Measurements from ENCODE around the gene RPS6KA2. TPM values are rescaled to one million over a fixed set of nuclear protein-coding genes. Genes with fewer than 3 reads are reported as not detected.

Gene RPS6KA2
- total and polyA plus RNA-seq, 2 experiments from 2014 or later: 45.1 to 49.0 TPM

DNA sequence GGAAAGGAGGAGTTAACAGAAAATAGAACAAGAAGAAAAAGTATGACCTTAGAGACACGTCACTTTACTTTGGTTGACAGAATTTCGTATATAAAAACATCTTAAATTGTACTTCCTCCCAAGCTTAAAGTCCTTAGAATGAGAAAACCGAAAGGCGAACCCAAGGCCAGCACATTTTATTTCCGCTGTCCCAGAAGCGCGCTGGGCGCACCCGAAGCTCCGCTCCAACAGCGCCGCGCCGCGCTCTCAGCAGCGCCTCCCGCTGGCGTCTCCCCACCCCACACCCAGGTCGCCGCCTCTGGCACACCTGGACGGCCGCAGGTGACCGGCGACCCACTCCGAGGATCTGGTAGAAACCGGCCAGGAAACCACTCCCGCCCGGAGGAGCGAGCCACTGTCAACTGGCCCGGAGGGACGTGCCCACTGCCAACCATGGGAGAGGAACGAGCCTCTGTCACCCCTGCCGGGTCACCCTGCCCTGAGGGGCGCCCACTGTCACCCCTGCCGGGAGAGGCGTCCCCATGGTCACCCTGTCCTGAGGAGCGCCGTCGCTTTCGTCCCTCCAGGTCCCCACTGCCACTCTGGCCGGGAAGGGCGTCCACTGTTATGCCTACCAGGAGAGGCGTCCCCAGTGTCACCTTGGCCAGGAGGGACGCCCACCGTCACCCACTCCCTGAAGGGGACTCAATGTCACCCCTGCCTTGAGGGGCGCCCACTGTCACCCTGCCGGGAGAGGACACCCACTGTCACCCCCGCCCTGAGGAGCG lies 245.1 kb downstream of the RPS6KA2 start:
- Histone ChIP-seq H3K9me3 (ENCODE audit: low read depth) (no peaks in the 10 kb centered on the region), H3F3A (ENCODE audit: insufficient read depth) (peaks cover 13% of the 10 kb centered on the region), H2AFZ (peak overlapping the region; percentile 81), H3K9me2 (ENCODE audit: insufficient read depth) (no peaks in the 10 kb centered on the region), H4K20me1 (ENCODE audit: insufficient read depth) (no peaks in the 10 kb centered on the region), H3K27ac (no peak overlapping the region), H3K4me2 (ENCODE audit: unreplicated experiment) (peak overlapping the region; percentile 83), H3K9ac (peak overlapping the region; percentile 70), H3K4me3 (peak overlapping the region; percentile 79), H3K4me1 (ENCODE audit: insufficient read depth) (0 out of 2 replicates have a peak, but pooled peaks cover 4% of the 10 kb centered on the region), H3K27me3 (replicated peaks; ENCODE audit: insufficient read depth) (no peaks in the 10 kb centered on the region), H3K36me3 (ENCODE audit: low read depth) (no peaks in the 10 kb centered on the region), H3K79me2 (ENCODE audit: insufficient read depth) (peaks cover 28% of the 10 kb centered on the region; the same call in 1 of the 2 replicates)
- no peak for TF ChIP-seq EZH2 (IDR thresholded peaks at IDR 0.05; ENCODE audit: insufficient read depth, poor library complexity, severe bottlenecking)
- no peak for TF ChIP-seq EZH2phosphoT487 (IDR thresholded peaks at IDR 0.05; ENCODE audit: insufficient read depth, low read depth)
- peak; percentile 78 for DNase-seq
- 2 to 3% methylated on average over 39 to 48 of the region's 49 CpGs for WGBS, 2 experiments (ENCODE audit: low coverage in 1 of 2, low lambda C conversion rate in 2 of 2, missing lambda C conversion rate in 2 of 2)
- in situ Hi-C loops (cut with MboI): no loop called here

DNA sequence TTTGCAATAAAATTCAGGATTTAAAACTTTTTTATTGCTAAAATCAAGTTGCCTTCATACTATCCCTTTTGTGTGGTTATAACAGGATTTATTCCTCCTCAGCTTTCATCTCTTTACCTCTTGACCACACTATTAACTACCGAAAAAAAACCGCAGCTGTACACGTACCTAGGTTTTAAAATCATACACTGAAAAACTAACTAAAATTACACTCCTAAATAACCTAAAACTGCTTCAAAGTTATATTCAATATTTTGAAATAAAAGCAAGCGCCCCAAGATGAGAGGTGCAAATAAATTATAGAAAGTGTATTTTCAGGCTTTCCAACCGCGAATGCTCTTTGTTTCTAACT lies 245.7 kb downstream of the RPS6KA2 start:
- Histone ChIP-seq H2AFZ (peak overlapping the region; percentile 81), H3K4me3 (peak overlapping the region; percentile 79), H3K27ac (no peak overlapping the region), H3K4me1 (ENCODE audit: insufficient read depth) (0 out of 2 replicates have a peak, but pooled peaks cover 4% of the 10 kb centered on the region), H3K9me2 (ENCODE audit: insufficient read depth) (no peaks in the 10 kb centered on the region), H3K36me3 (ENCODE audit: low read depth) (no peaks in the 10 kb centered on the region), H3F3A (ENCODE audit: insufficient read depth) (peaks cover 13% of the 10 kb centered on the region), H3K9ac (peak overlapping the region; percentile 70), H4K20me1 (ENCODE audit: insufficient read depth) (no peaks in the 10 kb centered on the region), H3K9me3 (ENCODE audit: low read depth) (no peaks in the 10 kb centered on the region), H3K27me3 (replicated peaks; ENCODE audit: insufficient read depth) (no peaks in the 10 kb centered on the region), H3K4me2 (ENCODE audit: unreplicated experiment) (peak overlapping the region; percentile 83), H3K79me2 (ENCODE audit: insufficient read depth) (peaks cover 28% of the 10 kb centered on the region; the same call in 1 of the 2 replicates)
- no peak for TF ChIP-seq EZH2 (IDR thresholded peaks at IDR 0.05; ENCODE audit: insufficient read depth, poor library complexity, severe bottlenecking)
- no peak for TF ChIP-seq EZH2phosphoT487 (IDR thresholded peaks at IDR 0.05; ENCODE audit: insufficient read depth, low read depth)
- 41 to 44% methylated on average over 6 of the region's 6 CpGs for WGBS, 2 experiments (ENCODE audit: low coverage in 1 of 2, low lambda C conversion rate in 2 of 2, missing lambda C conversion rate in 2 of 2)
- no peak for DNase-seq
- in situ Hi-C loops (cut with MboI): no loop called here

DNA sequence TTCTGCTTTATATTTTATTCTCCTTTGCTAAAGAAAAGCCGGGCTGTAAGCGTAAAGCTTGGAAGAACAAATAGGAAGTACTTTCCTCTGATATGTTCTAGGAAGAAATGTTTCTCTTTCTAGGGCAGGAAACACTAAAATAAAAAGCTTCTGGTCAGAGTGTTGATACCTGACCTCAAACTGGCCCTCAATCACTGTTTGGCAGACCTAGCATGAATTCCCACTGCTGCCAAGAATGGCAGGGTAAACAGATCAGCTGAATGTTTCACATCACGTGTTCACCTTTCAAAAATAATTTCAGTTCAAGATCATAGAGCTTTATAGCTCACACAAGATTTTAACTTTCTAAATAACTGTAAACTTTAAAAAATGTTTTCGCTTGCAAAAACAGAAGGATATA lies 247.3 kb downstream of the RPS6KA2 start:
- WGBS, 2 experiments (ENCODE audit: low coverage in 1 of 2, low lambda C conversion rate in 2 of 2, missing lambda C conversion rate in 2 of 2): 84 to 91% methylated on average over 4 of the region's 4 CpGs
- Histone ChIP-seq H3K79me2 (ENCODE audit: insufficient read depth) (peaks cover 28% of the 10 kb centered on the region; the same call in 1 of the 2 replicates), H3K9me3 (ENCODE audit: low read depth) (no peaks in the 10 kb centered on the region), H2AFZ (no peak overlapping the region), H3K27ac (no peak overlapping the region), H3K36me3 (ENCODE audit: low read depth) (no peaks in the 10 kb centered on the region), H3K4me1 (ENCODE audit: insufficient read depth) (0 out of 2 replicates have a peak, but pooled peaks cover 4% of the 10 kb centered on the region), H3K9me2 (ENCODE audit: insufficient read depth) (no peaks in the 10 kb centered on the region), H3K9ac (no peak overlapping the region), H4K20me1 (ENCODE audit: insufficient read depth) (no peaks in the 10 kb centered on the region), H3F3A (ENCODE audit: insufficient read depth) (peaks cover 13% of the 10 kb centered on the region), H3K4me2 (ENCODE audit: unreplicated experiment) (no peak overlapping the region), H3K4me3 (no peak overlapping the region), H3K27me3 (replicated peaks; ENCODE audit: insufficient read depth) (no peaks in the 10 kb centered on the region)
- in situ Hi-C loops (cut with MboI): no loop called here
- TF ChIP-seq EZH2 (IDR thresholded peaks at IDR 0.05; ENCODE audit: insufficient read depth, poor library complexity, severe bottlenecking): no peak
- no peak for TF ChIP-seq EZH2phosphoT487 (IDR thresholded peaks at IDR 0.05; ENCODE audit: insufficient read depth, low read depth)
- no peak for DNase-seq

DNA sequence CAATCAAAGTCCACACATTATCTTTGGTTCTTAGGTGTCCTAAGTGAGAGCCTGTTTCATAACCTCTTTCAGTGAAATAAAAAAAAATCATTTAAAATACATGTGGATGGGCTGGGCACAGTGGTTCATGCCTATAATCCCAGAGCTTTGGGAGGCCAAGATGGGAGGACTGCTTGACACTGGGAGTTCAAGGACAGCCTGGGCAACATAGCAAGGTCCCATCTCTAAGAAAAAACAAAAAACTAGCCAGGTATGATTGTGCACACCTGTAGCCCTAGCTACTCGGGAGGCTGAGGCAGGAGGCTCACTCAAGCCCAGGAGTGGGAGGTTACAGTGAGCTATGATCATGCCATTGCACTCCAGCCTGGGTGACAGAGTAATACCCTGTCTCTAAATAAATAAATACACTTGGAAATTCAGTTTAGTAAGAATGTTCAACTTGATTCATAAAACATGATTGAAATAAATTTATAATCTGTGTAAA lies 247.9 kb downstream of the RPS6KA2 start:
- Histone ChIP-seq H3K9me2 (ENCODE audit: insufficient read depth) (peaks cover 4% of the 10 kb centered on the region; the same call in 1 of the 2 replicates), H3F3A (ENCODE audit: insufficient read depth) (peaks cover 6% of the 10 kb centered on the region), H3K4me2 (ENCODE audit: unreplicated experiment) (no peak overlapping the region), H3K27me3 (replicated peaks; ENCODE audit: insufficient read depth) (no peaks in the 10 kb centered on the region), H3K36me3 (ENCODE audit: low read depth) (no peaks in the 10 kb centered on the region), H2AFZ (no peak overlapping the region), H3K4me3 (no peak overlapping the region), H3K79me2 (ENCODE audit: insufficient read depth) (peaks cover 28% of the 10 kb centered on the region; the same call in 1 of the 2 replicates), H3K9ac (no peak overlapping the region), H3K27ac (no peak overlapping the region), H3K9me3 (ENCODE audit: low read depth) (no peaks in the 10 kb centered on the region), H4K20me1 (ENCODE audit: insufficient read depth) (no peaks in the 10 kb centered on the region), H3K4me1 (ENCODE audit: insufficient read depth) (0 out of 2 replicates have a peak, but pooled peaks cover 4% of the 10 kb centered on the region)
- WGBS, 2 experiments (ENCODE audit: low coverage in 1 of 2, low lambda C conversion rate in 2 of 2, missing lambda C conversion rate in 2 of 2): 100% methylated on average over 1 of the region's 1 CpG
- DNase-seq: no peak
- in situ Hi-C loops (cut with MboI): no loop called here
- TF ChIP-seq EZH2 (IDR thresholded peaks at IDR 0.05; ENCODE audit: insufficient read depth, poor library complexity, severe bottlenecking) (no peak), EZH2phosphoT487 (IDR thresholded peaks at IDR 0.05; ENCODE audit: insufficient read depth, low read depth) (no peak)

Measured in GM23248 (cell line).